DOHH2 (cell line): Measurements from ENCODE around the gene RRAGD.
A peak's percentile ranks its signal among the peaks of the same experiment; 100 is the strongest.

Source experiments
- H3F3A ChIP-seq: fragments of 200-600 bp; sonication (generic), shearing (Covaris generic); 2 replicates; pipeline ENCODE4 v1.6.0; 2016; ENCODE audit warnings: antibody characterized with exemption, mild to moderate bottlenecking; ENCODE audit not compliant: control insufficient read depth, insufficient read depth
- H3K27ac ChIP-seq: fragments of 200-600 bp; sonication (generic); 2 replicates; pipeline ENCODE4 v1.5.1; 2014; ENCODE audit warnings: low read depth, mild to moderate bottlenecking, low read length, moderate library complexity
- H3K27me3 ChIP-seq: fragments of 200-600 bp; sonication (generic); 2 replicates; pipeline ENCODE4 v1.6.1; 2014; ENCODE audit warnings: mild to moderate bottlenecking, low read length, mixed read lengths; ENCODE audit not compliant: control insufficient read depth
- H3K36me3 ChIP-seq: fragments of 200-600 bp; sonication (generic); 2 replicates; pipeline ENCODE4 v1.6.1; 2014; ENCODE audit warnings: mild to moderate bottlenecking, low read length, moderate library complexity, mixed read lengths; ENCODE audit not compliant: control insufficient read depth
- H3K4me1 ChIP-seq: fragments of 200-600 bp; sonication (generic); 2 replicates; pipeline ENCODE4 v1.6.1; 2014; ENCODE audit warnings: mild to moderate bottlenecking, low read length, mixed read lengths; ENCODE audit not compliant: control insufficient read depth
- H3K4me2 ChIP-seq: fragments of 200-600 bp; sonication (generic); 2 replicates; pipeline ENCODE4 v1.6.0; 2014; ENCODE audit warnings: mild to moderate bottlenecking, low read length, moderate library complexity
- H3K4me3 ChIP-seq: fragments of 200-600 bp; sonication (generic); 2 replicates; pipeline ENCODE4 v1.5.1; 2014; ENCODE audit warnings: mild to moderate bottlenecking, low read length, mixed read lengths
- H3K79me2 ChIP-seq: fragments of 200-600 bp; sonication (generic); 2 replicates; pipeline ENCODE4 v1.6.1; 2014; ENCODE audit warnings: mild to moderate bottlenecking, low read length, mixed read lengths; ENCODE audit not compliant: control insufficient read depth
- H3K9me2 ChIP-seq: fragments of 200-600 bp; sonication (generic); replicated peaks from 2 replicates; pipeline ENCODE4 v1.6.1; 2014; ENCODE audit warnings: mild to moderate bottlenecking, low read length, mixed read lengths; ENCODE audit not compliant: control insufficient read depth
- H3K9me3 ChIP-seq: fragments of 200-600 bp; sonication (generic); 2 replicates; pipeline ENCODE4 v1.6.1; 2014; ENCODE audit warnings: antibody characterized with exemption, low read length, mixed read lengths; ENCODE audit not compliant: control insufficient read depth, insufficient read depth
- H4K20me1 ChIP-seq: fragments of 200-600 bp; sonication (generic); 2 replicates; pipeline ENCODE4 v1.6.0; 2014; ENCODE audit warnings: low read depth, mild to moderate bottlenecking, antibody characterized with exemption, low read length, moderate library complexity; ENCODE audit not compliant: control insufficient read depth, insufficient read depth
- CTCF ChIP-seq: fragments of 200-600 bp; sonication (generic); IDR thresholded peaks from one replicate; pipeline ENCODE4 v1.5.1; 2014; ENCODE audit warnings: antibody characterized with exemption, mild to moderate bottlenecking, low read depth, low read length; ENCODE audit not compliant: poor library complexity, severe bottlenecking
- EZH2phosphoT487 ChIP-seq: fragments of 200-600 bp; sonication (generic); IDR thresholded peaks from 2 replicates; pipeline ENCODE4 v1.6.1; 2017; ENCODE audit warnings: borderline replicate concordance, mild to moderate bottlenecking, antibody characterized with exemption, low read length, moderate library complexity, mixed read lengths

RRAGD gene

DNA sequence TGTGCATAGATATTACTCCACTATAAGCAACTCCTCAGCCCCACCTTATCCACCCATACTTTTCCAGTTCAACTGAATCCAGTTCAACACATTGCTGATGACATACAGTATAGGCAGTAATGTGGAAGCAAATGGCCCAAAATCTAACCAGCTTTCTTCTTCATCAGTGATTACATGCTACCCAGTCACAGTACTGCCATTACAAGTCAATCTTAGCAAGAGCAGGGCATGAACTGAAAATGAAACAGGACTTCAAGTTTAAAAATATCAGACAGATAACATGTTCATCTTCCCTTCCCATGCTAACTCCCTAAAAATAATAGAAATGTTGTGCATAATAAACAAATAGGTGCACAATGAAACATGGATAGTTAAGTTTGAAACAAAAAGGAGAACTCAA lies 19.2 kb downstream of the RRAGD start:
- H3K9me3 ChIP-seq = no peaks in the 10 kb centered on the region
- H3K4me1 ChIP-seq = peaks cover 24% of the 10 kb centered on the region
- H3K36me3 ChIP-seq = no peaks in the 10 kb centered on the region
- H3K79me2 ChIP-seq = no peaks in the 10 kb centered on the region
- H3K4me3 ChIP-seq = no peak overlapping the region
- H3K4me2 ChIP-seq = 0 out of 2 replicates have a peak overlapping the region, but pooled peaks have one; percentile 4
- no peaks in the 10 kb centered on the region for H3K9me2 ChIP-seq
- no peaks in the 10 kb centered on the region for H4K20me1 ChIP-seq
- peaks cover 5% of the 10 kb centered on the region for H3F3A ChIP-seq
- TF ChIP-seq EZH2phosphoT487 (no peak), CTCF (no peak)
- no peaks in the 10 kb centered on the region for H3K27me3 ChIP-seq
- H3K27ac ChIP-seq = no peak overlapping the region

- Histone ChIP-seq H3K4me3 (no peak overlapping the region), H3K27ac (no peak overlapping the region), H3K79me2 (no peaks in the 10 kb centered on the region), H3K4me1 (peaks cover 51% of the 10 kb centered on the region), H3K4me2 (no peak overlapping the region), H3K9me3 (no peaks in the 10 kb centered on the region), H3K9me2 (no peaks in the 10 kb centered on the region), H3F3A (peaks cover 5% of the 10 kb centered on the region), H3K27me3 (no peaks in the 10 kb centered on the region), H3K36me3 (no peaks in the 10 kb centered on the region), H4K20me1 (no peaks in the 10 kb centered on the region)
- TF ChIP-seq EZH2phosphoT487 = no peak
- no peak for TF ChIP-seq CTCF
These were observed 23.2 kb downstream of the RRAGD start for GRCh38 chr6:89388846-89389245.

- H3K9me2 ChIP-seq = no peaks in the 10 kb centered on the region
- no peaks in the 10 kb centered on the region for H3K36me3 ChIP-seq
- TF ChIP-seq CTCF (no peak), EZH2phosphoT487 (no peak)
- H3K9me3 ChIP-seq = no peaks in the 10 kb centered on the region
- peaks cover 5% of the 10 kb centered on the region for H3F3A ChIP-seq
- H3K79me2 ChIP-seq = no peaks in the 10 kb centered on the region
- H4K20me1 ChIP-seq = no peaks in the 10 kb centered on the region
- H3K27ac ChIP-seq = peak overlapping the region; percentile 46
- H3K27me3 ChIP-seq = no peaks in the 10 kb centered on the region
- H3K4me2 ChIP-seq = peak overlapping the region; percentile 71
- peaks cover 39% of the 10 kb centered on the region for H3K4me1 ChIP-seq
- peak overlapping the region; percentile 56 for H3K4me3 ChIP-seq
These were observed 24.4 kb downstream of the RRAGD start for GRCh38 chr6:89387516-89388201.
